Measurements from ENCODE around the gene MPND. TPM values are rescaled to one million over a fixed set of nuclear protein-coding genes. Genes with fewer than 3 reads are reported as not detected.

MPND gene, protein sequence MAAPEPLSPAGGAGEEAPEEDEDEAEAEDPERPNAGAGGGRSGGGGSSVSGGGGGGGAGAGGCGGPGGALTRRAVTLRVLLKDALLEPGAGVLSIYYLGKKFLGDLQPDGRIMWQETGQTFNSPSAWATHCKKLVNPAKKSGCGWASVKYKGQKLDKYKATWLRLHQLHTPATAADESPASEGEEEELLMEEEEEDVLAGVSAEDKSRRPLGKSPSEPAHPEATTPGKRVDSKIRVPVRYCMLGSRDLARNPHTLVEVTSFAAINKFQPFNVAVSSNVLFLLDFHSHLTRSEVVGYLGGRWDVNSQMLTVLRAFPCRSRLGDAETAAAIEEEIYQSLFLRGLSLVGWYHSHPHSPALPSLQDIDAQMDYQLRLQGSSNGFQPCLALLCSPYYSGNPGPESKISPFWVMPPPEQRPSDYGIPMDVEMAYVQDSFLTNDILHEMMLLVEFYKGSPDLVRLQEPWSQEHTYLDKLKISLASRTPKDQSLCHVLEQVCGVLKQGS
- total RNA-seq (10 to 100 TPM in 4 of 5 experiments, 1 to 10 TPM in 1; 9.5 to 24.4 (median 20.0) TPM), polyA plus RNA-seq (1 to 10 TPM; 4.0 to 6.7 TPM), total RNA-seq (14.1 reads per million, percentile 43 among the genes with 10 or more reads in this experiment)

DNA sequence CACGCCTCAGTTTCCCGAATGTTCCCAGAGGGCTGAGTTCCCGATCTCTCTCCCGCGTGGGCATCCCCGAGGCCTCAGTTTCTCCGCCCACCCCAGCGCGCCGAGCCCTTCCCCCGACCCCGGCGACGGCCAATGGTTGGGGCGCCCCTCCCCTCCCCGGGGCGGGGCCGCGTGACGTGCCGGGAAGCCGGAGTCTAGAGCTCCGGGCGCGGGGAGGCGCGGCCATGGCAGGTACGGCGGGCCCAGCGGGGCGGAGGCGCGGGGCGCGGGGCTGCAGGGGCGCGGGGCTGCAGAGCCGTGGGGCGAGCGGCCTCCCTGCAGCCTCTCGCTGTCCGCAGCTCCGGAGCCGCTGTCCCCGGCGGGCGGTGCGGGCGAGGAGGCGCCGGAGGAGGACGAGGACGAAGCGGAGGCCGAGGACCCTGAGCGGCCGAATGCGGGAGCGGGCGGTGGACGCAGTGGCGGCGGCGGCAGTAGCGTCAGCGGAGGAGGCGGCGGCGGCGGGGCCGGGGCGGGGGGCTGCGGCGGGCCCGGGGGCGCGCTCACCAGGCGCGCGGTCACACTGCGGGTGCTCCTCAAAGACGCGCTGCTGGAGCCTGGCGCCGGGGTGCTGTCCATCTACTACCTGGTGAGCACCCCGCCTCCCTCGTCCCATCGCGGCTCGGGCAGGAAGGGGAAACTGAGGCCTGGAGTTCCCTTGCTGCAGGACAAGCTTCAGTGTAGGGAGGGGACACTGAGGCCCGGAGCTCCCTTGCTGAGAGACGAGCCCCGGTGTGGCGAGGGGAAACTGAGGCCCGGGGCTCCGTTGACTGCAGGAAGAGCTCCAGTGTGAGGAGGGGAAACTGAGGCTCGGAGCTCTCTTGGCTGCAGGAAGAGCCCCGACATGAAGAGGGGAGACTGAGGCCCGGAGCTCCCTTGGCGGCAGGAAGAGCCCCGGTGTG, at the start of gene MPND:
TSS of gene MPND (plus strand) at position 193 of the 938 bp plus-strand sequence. CDS start at position 225, 32 bp downstream.
- peaks cover 0 to 2% (median 0%) of the 10 kb centered on the region in 5 donors for H3K27me3 Mint-ChIP-seq
- ChIA-PET POLR2A (interaction anchor here (0.7 to 4.9 kb wide), 21 partner anchors 9 to 581 kb away, joined by 3 to 29 read pairs (median 6); partner anchors contain the start of genes CHAF1A, FSD1, HDGFL2 and SH3GL1), CTCF (interaction anchor here (0.9 to 2.4 kb wide), 6 partner anchors 9 to 77 kb away, joined by 3 to 15 read pairs (median 4); no protein-coding TSS in a partner anchor)
- intact Hi-C loops (cut with micrococcal nuclease): loop anchor here (1.0 to 5.0 kb wide), 12 partner anchors 25 to 1339 kb away; partner anchors contain the start of genes SH3GL1 (in 2 of the 2), TMIGD2 (in 2 of the 2), ANKRD24 (in 1 of the 2) and FSD1 (in 1 of the 2)
- peak; percentile 81 for ATAC-seq
- Histone ChIP-seq H3K27me3 (ENCODE audit: control insufficient read depth in 2 of 2, insufficient read depth in 2 of 2, low read length in 2 of 2) (no peaks in the 10 kb centered on the region), H3K36me3 (ENCODE audit: control insufficient read depth in 2 of 3, insufficient read depth in 3 of 3, low read length in 3 of 3) (peaks cover 0 to 5% (median 0%) of the 10 kb centered on the region in 3 experiments), H3K9me3 (ENCODE audit: control insufficient read depth in 2 of 3, low read length in 3 of 3) (no peaks in the 10 kb centered on the region), H3K27ac (ENCODE audit: low read depth, low read length) (peak within 1 kb of the TSS; percentile 81), H3K4me1 (ENCODE audit: control insufficient read depth in 2 of 2, insufficient read depth in 2 of 2, low read length in 2 of 2) (peaks cover 8 to 16% of the 10 kb centered on the region in 2 donors), H3K4me3 (ENCODE audit: low read length) (peak within 1 kb of the TSS; percentile 100)
- peak within 1 kb of the TSS; percentile 86 to 97 (median 94) for H3K27ac Mint-ChIP-seq
- peak; percentile 88 to 99 (median 93) for DNase-seq
- peak within 1 kb of the TSS; percentile 88 to 95 (median 92) for H3K4me3 Mint-ChIP-seq
- H3K9me3 Mint-ChIP-seq: peaks cover 0 to 4% (median 0%) of the 10 kb centered on the region in 11 donors
- peaks cover 0 to 4% (median 3%) of the 10 kb centered on the region in 5 donors for H3K36me3 Mint-ChIP-seq
- peaks cover 13 to 38% (median 22%) of the 10 kb centered on the region in 7 donors for H3K4me1 Mint-ChIP-seq

DNA sequence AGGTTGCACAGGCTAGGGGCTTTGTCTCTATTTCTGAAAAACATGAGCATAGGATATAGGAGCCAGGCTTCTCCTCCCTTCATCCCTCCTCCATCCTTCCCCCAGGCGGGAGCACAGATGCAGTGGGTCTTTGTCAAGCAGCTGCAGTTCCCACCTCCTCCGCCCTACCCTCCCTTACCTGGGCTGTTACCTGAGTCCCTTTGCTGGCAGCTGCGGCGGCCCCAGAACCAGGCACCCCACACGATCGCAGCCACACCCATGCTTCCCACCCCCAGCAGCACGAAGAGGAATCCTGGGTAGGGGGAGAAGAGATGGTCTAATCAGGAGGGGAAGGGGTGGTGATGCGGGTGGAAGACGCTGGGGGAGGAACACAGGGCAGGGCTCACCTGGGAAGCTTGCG, 49.0 kb upstream of the MPND start:
- Mint-ChIP-seq H3K36me3 (peaks cover 0 to 12% (median 2%) of the 10 kb centered on the region in 5 donors), H3K4me3 (no peak overlapping the region), H3K27ac (no peak overlapping the region), H3K4me1 (peaks cover 2 to 28% (median 6%) of the 10 kb centered on the region in 7 donors), H3K9me3 (peaks cover 0 to 1% (median 0%) of the 10 kb centered on the region in 11 donors), H3K27me3 (no peaks in the 10 kb centered on the region)
- intact Hi-C loops (cut with micrococcal nuclease): no loop called here
- Histone ChIP-seq H3K27me3 (ENCODE audit: control insufficient read depth in 2 of 2, insufficient read depth in 2 of 2, low read length in 2 of 2) (no peaks in the 10 kb centered on the region), H3K27ac (ENCODE audit: low read depth, low read length) (no peak overlapping the region), H3K4me1 (ENCODE audit: control insufficient read depth in 2 of 2, insufficient read depth in 2 of 2, low read length in 2 of 2) (no peaks in the 10 kb centered on the region), H3K4me3 (ENCODE audit: low read length) (no peak overlapping the region), H3K9me3 (ENCODE audit: control insufficient read depth in 2 of 3, low read length in 3 of 3) (no peaks in the 10 kb centered on the region), H3K36me3 (ENCODE audit: control insufficient read depth in 2 of 3, insufficient read depth in 3 of 3, low read length in 3 of 3) (peaks cover 0 to 46% (median 0%) of the 10 kb centered on the region in 3 experiments)
- no peak for DNase-seq
- ATAC-seq: no peak
- ChIA-PET POLR2A (no interaction called here), CTCF (interaction anchor here (1.5 kb wide), 1 partner anchor 26 kb away, joined by 3 read pairs; no protein-coding TSS in a partner anchor)

DNA sequence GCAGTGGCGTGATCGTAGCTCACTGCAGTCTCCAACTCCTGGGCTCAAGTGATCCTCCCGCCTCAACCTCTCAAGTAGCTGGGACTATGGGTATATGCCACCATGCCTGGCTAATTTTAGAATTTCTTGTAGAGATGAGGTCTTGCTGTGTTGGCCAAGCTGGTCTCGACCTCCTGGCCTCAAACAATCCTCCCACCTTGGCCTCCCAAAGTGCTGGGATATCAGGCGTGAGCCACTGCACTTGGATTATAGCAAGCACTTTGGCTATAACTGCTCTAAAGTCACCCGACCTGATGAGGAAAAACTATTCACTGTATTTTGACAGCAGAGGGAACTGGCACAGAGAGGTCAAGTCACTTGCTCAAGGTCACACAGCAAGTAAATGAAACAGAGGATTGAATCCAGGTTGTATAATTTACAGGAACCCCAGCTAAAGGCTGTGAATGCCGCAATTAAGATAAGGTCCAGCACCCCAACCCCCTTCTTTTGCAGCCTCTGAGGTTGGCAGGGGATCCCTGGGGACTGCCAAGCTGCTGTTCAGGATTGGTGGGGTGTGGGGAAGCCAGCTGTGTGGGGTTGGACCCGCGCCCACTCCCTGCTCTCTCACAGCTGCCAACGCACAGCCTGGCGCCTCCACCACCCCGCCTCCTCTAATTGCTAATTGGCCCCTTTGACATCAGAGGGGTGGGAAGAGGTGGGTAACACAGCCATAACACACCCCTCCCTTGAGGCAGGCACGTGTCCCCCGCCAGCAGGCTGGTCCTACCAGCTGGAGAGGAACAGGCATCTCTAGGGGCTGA, 47.2 kb upstream of the MPND start:
- no peak overlapping the region for H3K4me3 ChIP-seq (ENCODE audit: low read length)
- no peak for DNase-seq
- no peaks in the 10 kb centered on the region for H3K27me3 ChIP-seq (ENCODE audit: control insufficient read depth in 2 of 2, insufficient read depth in 2 of 2, low read length in 2 of 2)
- H3K9me3 ChIP-seq (ENCODE audit: control insufficient read depth in 2 of 3, low read length in 3 of 3): no peaks in the 10 kb centered on the region
- H3K4me1 ChIP-seq (ENCODE audit: control insufficient read depth in 2 of 2, insufficient read depth in 2 of 2, low read length in 2 of 2): peaks cover 0 to 9% of the 10 kb centered on the region in 2 donors
- no peak overlapping the region for H3K27ac ChIP-seq (ENCODE audit: low read depth, low read length)
- H3K36me3 ChIP-seq (ENCODE audit: control insufficient read depth in 2 of 3, insufficient read depth in 3 of 3, low read length in 3 of 3): peaks cover 0 to 46% (median 0%) of the 10 kb centered on the region in 3 experiments
- peak overlapping the region in 2 of 9 donors; percentile 36 to 53 for H3K27ac Mint-ChIP-seq
- peaks cover 0 to 16% (median under 1%) of the 10 kb centered on the region in 5 donors for H3K36me3 Mint-ChIP-seq
- ChIA-PET CTCF (interaction anchor here (1.1 kb wide), 1 partner anchor 21 kb away, joined by 4 read pairs; no protein-coding TSS in a partner anchor), POLR2A (interaction anchor here (0.6 to 1.6 kb wide), 4 partner anchors 18 to 126 kb away, joined by 3 to 7 read pairs (median 4); partner anchors contain the start of genes MPND and YJU2)
- H3K4me3 Mint-ChIP-seq: no peak overlapping the region
- H3K9me3 Mint-ChIP-seq: peaks cover 0 to 1% (median 0%) of the 10 kb centered on the region in 11 donors
- ATAC-seq: peak; percentile 29
- H3K4me1 Mint-ChIP-seq: peaks cover 7 to 39% (median 14%) of the 10 kb centered on the region in 7 donors
- H3K27me3 Mint-ChIP-seq: no peaks in the 10 kb centered on the region
- intact Hi-C loops (cut with micrococcal nuclease): no loop called here

DNA sequence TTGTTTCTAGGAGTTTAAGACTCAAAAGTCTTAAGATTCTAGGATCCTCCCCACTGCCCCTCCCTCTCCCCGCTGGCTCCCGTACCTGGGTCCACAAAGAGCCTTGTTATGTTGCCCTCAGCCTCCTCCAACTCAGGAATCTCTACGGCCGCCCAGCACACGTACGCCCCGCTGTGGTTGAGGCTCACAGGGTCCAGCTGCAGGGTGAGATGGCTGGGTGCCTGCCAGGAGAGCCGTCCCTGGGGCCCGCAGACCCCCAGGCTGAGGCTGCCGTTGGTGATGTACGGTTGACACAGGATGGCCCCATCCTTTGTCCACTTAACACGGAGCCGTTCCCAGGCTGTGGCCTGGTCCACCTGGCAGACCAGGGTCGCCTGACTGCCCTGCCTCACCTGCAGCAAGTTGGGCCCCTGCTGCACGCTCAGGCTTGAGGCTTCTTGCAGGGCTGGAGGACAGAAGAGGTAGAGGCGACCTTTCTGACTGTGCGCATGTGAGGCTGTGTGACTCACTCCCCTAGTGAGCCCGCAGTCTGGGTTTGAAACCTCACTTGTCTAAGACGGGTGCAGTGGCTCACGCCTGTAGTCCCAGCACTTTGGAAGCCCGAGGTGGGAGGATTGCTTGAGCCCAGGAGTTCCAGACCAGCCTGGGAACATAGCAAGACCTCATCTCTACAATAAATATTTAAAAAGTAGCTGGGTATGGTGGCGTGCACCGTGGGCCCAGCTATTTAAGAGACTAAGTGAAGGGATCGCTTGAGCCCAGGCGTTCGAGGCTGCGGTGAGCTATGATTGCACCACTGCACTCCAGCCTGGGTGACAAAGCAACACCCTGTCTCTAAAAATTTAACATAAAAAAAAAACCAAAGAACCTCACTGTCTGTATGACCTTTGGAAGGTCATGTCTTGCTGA, 45.2 kb upstream of the MPND start:
- Mint-ChIP-seq H3K9me3 (peaks cover 0 to 1% (median 0%) of the 10 kb centered on the region in 11 donors), H3K27ac (peak overlapping the region in 8 of 9 donors; percentile 29 to 92 (median 79)), H3K36me3 (peaks cover 0 to 16% (median 0%) of the 10 kb centered on the region in 5 donors), H3K4me3 (peak overlapping the region in 6 of 10 donors; percentile 25 to 59 (median 38)), H3K27me3 (no peaks in the 10 kb centered on the region), H3K4me1 (peaks cover 13 to 57% (median 29%) of the 10 kb centered on the region in 7 donors)
- CTCF ChIA-PET: interaction anchor here (0.6 kb wide), 1 partner anchor 48 kb away, joined by 3 read pairs; no protein-coding TSS in a partner anchor
- Histone ChIP-seq H3K27me3 (ENCODE audit: control insufficient read depth in 2 of 2, insufficient read depth in 2 of 2, low read length in 2 of 2) (no peaks in the 10 kb centered on the region), H3K36me3 (ENCODE audit: control insufficient read depth in 2 of 3, insufficient read depth in 3 of 3, low read length in 3 of 3) (peaks cover 0 to 39% (median 0%) of the 10 kb centered on the region in 3 experiments), H3K27ac (ENCODE audit: low read depth, low read length) (no peak overlapping the region), H3K4me1 (ENCODE audit: control insufficient read depth in 2 of 2, insufficient read depth in 2 of 2, low read length in 2 of 2) (peaks cover 0 to 15% of the 10 kb centered on the region in 2 donors), H3K9me3 (ENCODE audit: control insufficient read depth in 2 of 3, low read length in 3 of 3) (no peaks in the 10 kb centered on the region), H3K4me3 (ENCODE audit: low read length) (no peak overlapping the region)
- intact Hi-C loops (cut with micrococcal nuclease): no loop called here
- ATAC-seq: no peak
- POLR2A ChIA-PET: interaction anchor here (0.5 kb wide), 1 partner anchor 28 kb away, joined by 3 read pairs; no protein-coding TSS in a partner anchor
- DNase-seq: no peak

Measured in naive thymus-derived CD4-positive, alpha-beta T cell (primary cell).